ENCODE data around the gene RHBDF2. TPM values are rescaled to one million over a fixed set of nuclear protein-coding genes. Genes with fewer than 3 reads are reported as not detected.
A peak's percentile ranks its signal among the peaks of the same experiment; 100 is the strongest.

The RHBDF2 gene
- total RNA-seq, 1 donor from 2014 or later = 0.79 TPM

- Histone ChIP-seq H3K4me1 (peaks cover 3% of the 10 kb centered on the region), H2AFZ (replicated peaks) (no peak overlapping the region), H3K27ac (no peak overlapping the region), H4K20me1 (ENCODE audit: low read depth) (no peaks in the 10 kb centered on the region), H3K79me2 (ENCODE audit: low read depth) (no peaks in the 10 kb centered on the region), H3F3A (ENCODE audit: low read depth) (no peaks in the 10 kb centered on the region), H3K4me2 (no peak overlapping the region), H3K9me3 (ENCODE audit: low read depth) (no peaks in the 10 kb centered on the region), H3K9ac (no peak overlapping the region), H3K36me3 (no peaks in the 10 kb centered on the region), H3K27me3 (no peaks in the 10 kb centered on the region), H3K4me3 (no peak overlapping the region)
- Mint-ChIP-seq H3K4me1 (peaks cover 8% of the 10 kb centered on the region), H3K27ac (peak overlapping the region; percentile 63), H3K9me3 (no peaks in the 10 kb centered on the region), H3K27me3 (ENCODE audit: insufficient read depth, low read depth) (peaks cover 6% of the 10 kb centered on the region), H3K4me3 (no peak overlapping the region), H3K36me3 (no peaks in the 10 kb centered on the region)
- TF ChIP-seq, protein P1, sequence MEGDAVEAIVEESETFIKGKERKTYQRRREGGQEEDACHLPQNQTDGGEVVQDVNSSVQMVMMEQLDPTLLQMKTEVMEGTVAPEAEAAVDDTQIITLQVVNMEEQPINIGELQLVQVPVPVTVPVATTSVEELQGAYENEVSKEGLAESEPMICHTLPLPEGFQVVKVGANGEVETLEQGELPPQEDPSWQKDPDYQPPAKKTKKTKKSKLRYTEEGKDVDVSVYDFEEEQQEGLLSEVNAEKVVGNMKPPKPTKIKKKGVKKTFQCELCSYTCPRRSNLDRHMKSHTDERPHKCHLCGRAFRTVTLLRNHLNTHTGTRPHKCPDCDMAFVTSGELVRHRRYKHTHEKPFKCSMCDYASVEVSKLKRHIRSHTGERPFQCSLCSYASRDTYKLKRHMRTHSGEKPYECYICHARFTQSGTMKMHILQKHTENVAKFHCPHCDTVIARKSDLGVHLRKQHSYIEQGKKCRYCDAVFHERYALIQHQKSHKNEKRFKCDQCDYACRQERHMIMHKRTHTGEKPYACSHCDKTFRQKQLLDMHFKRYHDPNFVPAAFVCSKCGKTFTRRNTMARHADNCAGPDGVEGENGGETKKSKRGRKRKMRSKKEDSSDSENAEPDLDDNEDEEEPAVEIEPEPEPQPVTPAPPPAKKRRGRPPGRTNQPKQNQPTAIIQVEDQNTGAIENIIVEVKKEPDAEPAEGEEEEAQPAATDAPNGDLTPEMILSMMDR (IDR thresholded peaks at IDR 0.05) = no peak
- TF ChIP-seq EZH2phosphoT487 (IDR thresholded peaks at IDR 0.05) (no peak), EZH2 (IDR thresholded peaks at IDR 0.05) (no peak)
- DNase-seq (ENCODE audit: low spot score) = no peak
Observed at GRCh38 chr17:76487451-76488192, 13.6 kb downstream of the RHBDF2 start.

GRCh38 chr17:76485569-76485968 is 15.7 kb downstream of the RHBDF2 start:
- Histone ChIP-seq H3K9me3 (ENCODE audit: low read depth) (no peaks in the 10 kb centered on the region), H4K20me1 (ENCODE audit: low read depth) (no peaks in the 10 kb centered on the region), H3K9ac (no peak overlapping the region), H3K79me2 (ENCODE audit: low read depth) (no peaks in the 10 kb centered on the region), H3K4me3 (no peak overlapping the region), H2AFZ (replicated peaks) (no peak overlapping the region), H3K27me3 (no peaks in the 10 kb centered on the region), H3K4me2 (no peak overlapping the region), H3F3A (ENCODE audit: low read depth) (peaks cover 3% of the 10 kb centered on the region), H3K4me1 (no peaks in the 10 kb centered on the region), H3K27ac (no peak overlapping the region), H3K36me3 (no peaks in the 10 kb centered on the region)
- no peak for DNase-seq (ENCODE audit: low spot score)
- H3K27me3 Mint-ChIP-seq (ENCODE audit: insufficient read depth, low read depth) = peaks cover 6% of the 10 kb centered on the region
- no peaks in the 10 kb centered on the region for H3K36me3 Mint-ChIP-seq
- H3K4me1 Mint-ChIP-seq = peaks cover 16% of the 10 kb centered on the region
- no peak overlapping the region for H3K27ac Mint-ChIP-seq
- no peaks in the 10 kb centered on the region for H3K9me3 Mint-ChIP-seq
- H3K4me3 Mint-ChIP-seq = no peak overlapping the region
- TF ChIP-seq, protein P1 (IDR thresholded peaks at IDR 0.05) = no peak
- no peak for TF ChIP-seq EZH2 (IDR thresholded peaks at IDR 0.05)
- TF ChIP-seq EZH2phosphoT487 (IDR thresholded peaks at IDR 0.05) = no peak

DNA sequence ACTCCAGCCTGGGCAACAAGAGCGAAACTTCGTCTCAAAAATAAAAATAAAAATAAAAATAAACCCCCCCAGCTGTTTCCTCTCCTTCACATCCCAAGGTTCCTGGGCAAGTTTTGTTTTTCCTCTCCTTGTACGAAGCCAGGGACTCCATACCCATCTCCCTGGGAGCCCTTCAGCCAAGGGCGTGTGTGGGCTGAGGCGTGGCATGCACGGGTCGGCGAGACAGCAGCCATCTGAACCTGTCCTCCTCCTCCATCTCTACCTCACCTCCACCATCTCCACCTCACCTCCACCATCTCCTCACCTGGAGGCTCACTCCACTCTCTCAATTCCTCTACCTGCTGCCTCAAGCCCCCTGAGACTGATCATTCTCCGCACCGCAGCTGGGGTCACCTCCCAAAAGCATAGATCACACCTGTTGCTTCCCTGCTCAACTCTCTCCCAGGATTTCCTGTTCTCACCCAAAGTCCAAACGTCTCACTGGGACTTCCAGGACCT is 16.9 kb downstream of the RHBDF2 start:
- H3F3A ChIP-seq (ENCODE audit: low read depth) = peaks cover 3% of the 10 kb centered on the region
- no peaks in the 10 kb centered on the region for H3K9me3 Mint-ChIP-seq
- peaks cover 6% of the 10 kb centered on the region for H3K27me3 Mint-ChIP-seq (ENCODE audit: insufficient read depth, low read depth)
- peaks cover 19% of the 10 kb centered on the region for H3K4me1 Mint-ChIP-seq
- H3K27ac ChIP-seq = no peak overlapping the region
- H3K9me3 ChIP-seq (ENCODE audit: low read depth) = no peaks in the 10 kb centered on the region
- H2AFZ ChIP-seq (replicated peaks) = no peak overlapping the region
- no peaks in the 10 kb centered on the region for H3K4me1 ChIP-seq
- no peaks in the 10 kb centered on the region for H3K79me2 ChIP-seq (ENCODE audit: low read depth)
- DNase-seq (ENCODE audit: low spot score) = no peak
- no peaks in the 10 kb centered on the region for H3K36me3 ChIP-seq
- no peak overlapping the region for H3K27ac Mint-ChIP-seq
- H3K9ac ChIP-seq = no peak overlapping the region
- no peak overlapping the region for H3K4me3 Mint-ChIP-seq
- TF ChIP-seq EZH2 (IDR thresholded peaks at IDR 0.05) = no peak
- TF ChIP-seq, protein P1 (IDR thresholded peaks at IDR 0.05) = no peak
- no peak for TF ChIP-seq EZH2phosphoT487 (IDR thresholded peaks at IDR 0.05)
- no peaks in the 10 kb centered on the region for H3K27me3 ChIP-seq
- no peak overlapping the region for H3K4me2 ChIP-seq
- H3K4me3 ChIP-seq = no peak overlapping the region
- H3K36me3 Mint-ChIP-seq = no peaks in the 10 kb centered on the region
- H4K20me1 ChIP-seq (ENCODE audit: low read depth) = no peaks in the 10 kb centered on the region

Data from neural progenitor cell (in vitro differentiated cells).